ENCODE results near the gene KDM1A.

Gene KDM1A

GRCh38 chr1:23029337-23029736, 10.1 kb downstream of the KDM1A start:
- no peak for TF ChIP-seq CTCF (IDR thresholded peaks at IDR 0.05; ENCODE audit: low read depth, low read length, missing control alignments)

GRCh38 chr1:23035823-23036452, 16.7 kb downstream of the KDM1A start:
- DNase-seq (ENCODE audit: low read depth): peak; percentile 50
- in situ Hi-C loops (cut with HindIII; ENCODE audit: low sequenced_read_pairs): no loop called here
- TF ChIP-seq CTCF (IDR thresholded peaks at IDR 0.05; ENCODE audit: low read depth, low read length, missing control alignments): no peak
- H3K4me3 ChIP-seq (ENCODE audit: low read depth, low read length): no peak overlapping the region

More at GRCh38 chr1:23029337-23029736, 10.1 kb downstream of the KDM1A start:
- no peak for DNase-seq (ENCODE audit: low read depth)
- in situ Hi-C loops (cut with HindIII; ENCODE audit: low sequenced_read_pairs): no loop called here
- H3K4me3 ChIP-seq (ENCODE audit: low read depth, low read length): no peak overlapping the region

GRCh38 chr1:23037081-23037740, 17.9 kb downstream of the KDM1A start:
- in situ Hi-C loops (cut with HindIII; ENCODE audit: low sequenced_read_pairs): no loop called here
- no peak for TF ChIP-seq CTCF (IDR thresholded peaks at IDR 0.05; ENCODE audit: low read depth, low read length, missing control alignments)
- DNase-seq (ENCODE audit: low read depth): no peak
- no peak overlapping the region for H3K4me3 ChIP-seq (ENCODE audit: low read depth, low read length)

- no peak for TF ChIP-seq CTCF (IDR thresholded peaks at IDR 0.05; ENCODE audit: low read depth, low read length, missing control alignments)
- no peak for DNase-seq (ENCODE audit: low read depth)
- in situ Hi-C loops (cut with HindIII; ENCODE audit: low sequenced_read_pairs): no loop called here
- H3K4me3 ChIP-seq (ENCODE audit: low read depth, low read length): no peak overlapping the region
Observed at GRCh38 chr1:23039308-23039826, 20.1 kb downstream of the KDM1A start.

GRCh38 chr1:23040509-23040908, 21.2 kb downstream of the KDM1A start:
- in situ Hi-C loops (cut with HindIII; ENCODE audit: low sequenced_read_pairs): loop anchor here (5.0 kb wide), 1 partner anchor 58 kb away; no protein-coding TSS in a partner anchor
- DNase-seq (ENCODE audit: low read depth): no peak
- H3K4me3 ChIP-seq (ENCODE audit: low read depth, low read length): no peak overlapping the region
- no peak for TF ChIP-seq CTCF (IDR thresholded peaks at IDR 0.05; ENCODE audit: low read depth, low read length, missing control alignments)

- H3K4me3 ChIP-seq (ENCODE audit: low read depth, low read length): no peak overlapping the region
- DNase-seq (ENCODE audit: low read depth): no peak
- in situ Hi-C loops (cut with HindIII; ENCODE audit: low sequenced_read_pairs): loop anchor here (5.0 kb wide), 1 partner anchor 62 kb away; no protein-coding TSS in a partner anchor
- TF ChIP-seq CTCF (IDR thresholded peaks at IDR 0.05; ENCODE audit: low read depth, low read length, missing control alignments): no peak
Observed at GRCh38 chr1:23044035-23044434, 24.8 kb downstream of the KDM1A start.
